Superior temporal gyrus (tissue), 1 donor: ENCODE data around the gene LGALS1.
"Not testable (repeated sequence)": the region's sequence is repeated elsewhere in the genome, so short reads cannot be mapped to it uniquely, and the experiment has no call there.

ENCODE experiments used
- DNase-seq: peaks from one replicate; pipeline ENCODE4 v3.0.0-alpha.2; 2016; ENCODE audit errors: extremely low spot score

LGALS1 gene

DNA sequence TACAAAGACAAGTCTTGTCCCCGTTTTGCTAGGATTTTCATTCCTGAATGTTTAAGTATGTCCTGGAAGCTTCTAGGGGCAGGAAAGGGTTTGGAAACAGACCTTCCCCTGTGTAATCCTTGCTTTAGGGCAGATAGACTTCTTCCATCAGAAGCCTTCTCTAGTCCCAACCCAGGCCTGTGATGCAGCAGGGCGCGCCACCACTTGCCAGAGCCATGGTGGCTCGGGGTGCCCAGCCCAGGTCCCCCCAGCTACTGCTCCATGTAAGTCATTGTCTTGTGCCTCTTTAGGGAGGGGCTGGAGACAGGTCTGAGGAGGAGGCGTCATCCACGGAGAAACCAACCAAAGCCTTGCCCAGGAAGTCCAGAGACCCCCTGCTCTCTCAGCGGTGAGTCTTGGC is 15.0 kb downstream of the LGALS1 start:
- DNase-seq = no peak

DNA sequence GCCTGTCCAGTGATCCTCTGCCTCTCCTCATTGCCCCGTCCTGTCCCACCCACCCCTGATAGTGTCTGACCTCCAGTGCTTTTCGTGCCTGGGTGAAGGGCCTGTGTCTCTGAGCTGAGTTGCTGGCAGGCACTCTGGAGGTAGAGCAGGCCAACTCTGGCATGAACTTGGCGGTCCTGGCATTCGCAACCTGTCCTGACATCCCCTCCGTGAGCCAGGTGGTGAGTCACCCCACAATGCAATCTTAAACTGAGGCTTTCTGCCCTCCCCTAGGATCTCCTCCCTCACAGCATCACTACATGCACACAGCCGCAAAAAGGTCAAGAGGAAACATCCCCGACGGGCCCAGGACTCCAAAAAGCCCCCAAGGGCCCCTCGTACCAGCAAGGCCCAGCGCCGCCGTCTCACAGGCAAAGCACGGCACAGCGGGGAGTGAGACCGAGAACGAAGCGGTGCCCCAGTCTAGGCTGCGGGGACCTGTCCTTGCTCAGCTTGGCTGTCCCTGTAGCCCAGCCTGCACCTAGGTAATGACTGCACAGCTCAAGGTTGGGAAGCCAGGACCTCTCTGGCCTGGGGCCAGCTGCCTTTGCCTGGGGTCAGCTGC is 15.6 kb downstream of the LGALS1 start:
- no peak for DNase-seq

DNA sequence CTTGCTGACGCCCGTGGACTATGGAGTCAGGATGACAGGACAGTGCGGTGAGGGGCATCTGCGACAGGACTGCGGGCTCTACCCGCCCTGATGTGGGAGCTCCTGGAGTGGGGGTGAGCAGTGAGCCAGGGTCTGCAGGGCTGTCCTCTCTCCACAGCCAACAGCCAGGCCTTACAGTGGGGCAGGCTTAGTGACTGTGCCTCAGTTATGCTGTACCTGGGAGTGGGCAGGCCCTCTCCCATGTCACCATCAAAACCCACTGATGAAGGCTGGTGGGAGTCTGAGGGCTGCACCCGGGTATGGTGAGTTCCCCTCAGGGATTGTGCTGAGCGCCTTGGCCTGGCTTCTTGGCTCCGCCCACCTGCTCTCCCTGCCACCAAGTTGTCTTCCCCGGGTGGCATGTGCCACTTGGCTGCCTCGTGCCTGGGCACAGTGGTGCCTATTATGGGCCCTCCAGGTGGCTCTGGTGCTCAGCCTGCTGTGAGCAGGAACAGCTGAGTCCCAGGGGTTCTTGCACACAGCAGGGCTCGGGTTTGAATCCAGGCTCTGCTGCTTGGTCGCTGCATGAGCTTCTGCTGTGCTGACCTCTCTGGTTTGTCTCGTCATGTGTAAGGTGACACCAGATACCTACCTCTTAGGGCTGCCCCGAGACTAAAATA is 17.3 kb downstream of the LGALS1 start:
- no peak for DNase-seq

DNA sequence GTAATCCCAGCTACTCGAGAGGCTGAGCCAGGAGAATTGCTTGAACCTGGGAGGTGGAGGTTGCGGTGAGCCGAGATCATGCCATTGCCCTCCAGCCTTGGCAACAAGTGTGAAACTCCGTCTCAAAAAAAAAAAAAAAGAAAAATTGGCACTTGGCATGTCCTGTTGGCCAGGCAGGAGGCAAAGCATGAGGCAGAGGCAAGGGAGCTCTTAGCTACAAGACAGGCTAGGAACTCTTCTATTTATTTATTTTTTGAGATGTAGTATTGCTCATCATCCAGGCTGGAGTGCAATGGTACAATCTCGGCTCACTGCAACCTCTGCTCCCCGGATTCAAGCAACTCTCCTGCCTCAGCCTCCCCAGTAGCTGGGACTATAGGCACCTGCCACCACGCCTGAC is 18.7 kb downstream of the LGALS1 start:
- not testable (repeated sequence) for DNase-seq

DNA sequence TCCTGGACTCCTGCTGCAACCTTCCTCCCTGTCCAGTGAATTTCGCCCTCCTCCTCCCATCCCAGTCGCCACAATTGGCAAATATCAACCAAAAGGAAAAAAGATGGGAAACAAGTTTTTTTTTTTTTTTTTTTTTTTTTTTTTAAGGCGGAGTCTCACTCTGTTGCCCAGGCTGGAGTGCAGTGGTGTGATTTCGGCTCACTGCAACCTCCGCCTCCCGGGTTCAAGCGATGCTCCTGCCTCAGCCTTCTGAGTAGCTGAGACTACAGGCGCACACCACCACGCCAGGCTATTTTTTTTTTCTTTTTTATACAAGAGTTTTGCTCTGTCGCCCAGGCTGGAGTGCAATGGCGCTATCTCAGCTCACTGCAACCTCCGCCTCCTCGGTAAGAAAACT is 20.8 kb downstream of the LGALS1 start:
- DNase-seq = not testable (repeated sequence)

DNA sequence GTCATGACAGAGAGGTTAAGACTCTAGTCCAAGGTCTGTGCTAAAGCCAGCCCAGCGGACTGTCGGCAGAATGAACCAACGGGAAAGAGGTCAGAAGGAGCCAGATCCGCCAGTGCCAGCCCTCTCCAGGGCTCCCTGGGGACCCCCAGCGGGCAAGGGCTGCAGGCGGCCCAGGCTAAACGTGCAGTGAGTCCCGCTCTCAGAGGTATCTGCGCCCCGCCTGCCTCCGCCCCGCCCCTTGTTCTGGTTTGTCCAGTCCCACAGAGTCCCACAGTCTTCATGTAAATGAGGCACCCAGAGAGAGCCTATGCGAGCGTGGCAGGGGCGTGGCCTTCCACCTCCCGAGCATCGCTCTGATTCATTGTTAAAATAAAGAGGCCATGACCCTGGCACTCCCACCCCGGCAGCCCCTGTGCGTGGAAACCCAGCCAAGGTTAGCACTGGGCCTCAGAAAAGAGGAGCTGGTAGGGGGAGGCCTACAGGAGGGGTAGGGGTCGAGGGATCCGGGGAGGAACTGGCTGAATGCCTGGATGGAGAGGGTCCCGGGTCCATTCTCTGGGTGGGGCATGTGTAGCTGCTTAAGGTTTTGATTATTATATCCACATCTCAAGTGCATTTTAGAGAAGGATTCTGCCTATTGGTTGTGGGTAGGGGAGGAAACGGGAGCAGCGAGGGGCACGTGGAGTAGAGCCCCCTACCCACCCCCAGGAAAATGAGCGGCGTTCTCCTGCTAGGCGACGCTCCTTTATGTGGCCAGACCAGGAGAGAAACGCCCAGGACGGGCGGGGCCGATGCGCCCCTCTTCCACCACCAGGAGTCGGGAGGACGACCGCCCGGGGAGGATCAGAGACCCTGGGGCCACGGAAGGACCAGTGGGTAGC is 21.5 kb downstream of the LGALS1 start, which contains the start of gene TRIOBP:
Gene TRIOBP (plus strand): TSS at position 392 of the 881 bp plus-strand sequence. CDS start 4,318 bp downstream, outside the sequence.
- DNase-seq = peak; percentile 59

DNA sequence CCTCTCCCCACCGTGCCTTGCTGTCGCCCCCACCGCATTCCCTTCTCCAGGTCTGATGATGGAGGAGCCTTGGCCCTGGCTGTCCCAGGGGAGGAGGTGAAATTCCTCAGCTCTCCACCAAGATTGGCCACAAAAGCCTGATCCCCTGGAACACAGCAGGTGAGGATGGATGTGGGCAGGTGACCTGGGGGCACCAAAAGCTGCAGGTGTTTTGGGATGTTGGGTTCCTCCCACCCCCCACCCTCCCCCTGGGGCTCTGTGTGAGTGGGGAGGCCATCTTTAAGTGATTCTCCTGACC is 22.1 kb downstream of the LGALS1 start:
- DNase-seq = no peak

DNA sequence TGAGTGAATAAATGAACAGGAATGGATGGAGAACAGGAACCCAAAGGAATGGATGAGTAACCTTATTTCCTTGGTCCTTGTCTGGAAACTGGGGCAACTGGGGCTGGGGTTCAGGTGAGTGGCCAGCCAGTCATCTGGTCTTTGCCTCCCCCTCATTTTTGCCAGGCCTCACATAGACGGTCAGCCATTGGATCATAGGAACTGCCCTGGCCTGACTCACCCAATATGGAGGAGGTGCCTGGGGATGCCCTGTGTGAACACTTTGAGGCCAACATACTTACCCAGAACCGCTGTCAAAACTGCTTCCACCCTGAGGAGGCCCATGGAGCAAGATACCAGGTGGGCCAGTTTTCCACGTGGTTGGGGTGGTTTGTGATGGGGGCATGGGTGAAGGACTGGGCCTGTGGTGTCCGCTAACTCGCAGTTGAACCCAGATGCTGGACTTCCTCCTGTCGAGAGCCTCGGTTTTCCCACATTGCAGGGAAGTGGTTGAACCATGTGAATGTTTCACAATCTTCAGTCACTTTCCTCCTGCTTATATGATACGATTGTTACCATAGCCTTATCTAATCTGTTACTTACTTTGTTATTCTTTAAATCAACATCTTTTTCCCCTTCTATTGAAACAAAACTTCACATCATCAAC is 25.8 kb downstream of the LGALS1 start:
- DNase-seq = peak; percentile 15

DNA sequence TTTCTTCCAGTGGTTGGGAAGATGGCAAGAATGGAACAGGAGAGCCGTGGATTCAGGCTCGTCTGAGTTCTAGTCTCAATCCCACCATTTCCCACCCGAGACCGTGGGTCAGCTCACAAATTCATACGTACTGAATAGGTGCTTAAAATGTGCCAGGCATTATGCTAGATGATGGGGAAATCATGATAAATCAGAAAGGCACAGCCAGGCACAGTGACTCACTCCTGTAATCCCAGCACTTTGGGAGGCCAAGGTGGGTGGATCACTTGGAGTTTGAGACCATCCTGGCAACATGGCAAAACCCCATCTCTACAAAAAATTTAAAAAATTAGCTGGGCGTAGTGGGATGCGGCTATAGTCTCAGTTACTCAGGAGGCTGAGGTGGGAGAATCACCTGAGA is 28.5 kb downstream of the LGALS1 start:
- no peak for DNase-seq

DNA sequence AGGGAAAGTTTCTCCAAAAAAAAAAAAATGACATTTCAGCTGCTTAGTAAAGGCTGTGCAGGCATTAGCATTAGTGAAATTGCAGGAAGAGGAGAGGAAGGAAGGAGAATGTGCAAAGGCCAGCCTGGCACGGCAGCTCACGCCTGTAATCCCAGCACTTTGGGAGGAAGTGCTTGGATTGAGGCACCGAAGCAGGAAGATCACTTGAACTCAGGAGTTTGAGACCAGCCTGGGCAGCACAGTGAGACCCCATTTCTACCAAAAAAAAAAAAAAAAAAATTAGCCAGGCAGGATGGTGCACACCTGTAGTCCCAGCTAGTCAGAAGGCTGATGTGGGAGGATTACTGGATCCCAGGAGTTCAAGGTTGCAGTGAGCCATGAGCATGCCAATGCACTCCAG is 29.2 kb downstream of the LGALS1 start:
- DNase-seq = no peak

DNA sequence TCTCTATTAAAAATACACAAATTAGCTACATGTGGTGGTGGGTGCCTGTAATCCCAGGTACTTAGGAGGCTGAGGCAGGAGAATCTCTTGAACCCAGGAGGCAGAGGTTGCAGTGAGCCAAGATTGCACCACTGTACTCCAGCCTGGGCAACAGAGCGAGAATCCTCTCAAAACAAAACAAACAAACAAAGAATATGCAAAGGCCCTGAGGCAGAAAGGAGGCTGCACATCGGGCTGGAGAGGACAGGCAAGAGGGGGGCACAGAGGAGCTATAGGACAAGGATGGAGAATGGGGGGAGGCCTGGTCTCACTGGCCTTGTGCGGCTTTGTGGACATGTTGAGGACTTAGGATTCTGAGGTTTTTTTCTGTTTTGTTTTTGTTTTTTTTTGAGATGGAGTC is 29.8 kb downstream of the LGALS1 start:
- no peak for DNase-seq

DNA sequence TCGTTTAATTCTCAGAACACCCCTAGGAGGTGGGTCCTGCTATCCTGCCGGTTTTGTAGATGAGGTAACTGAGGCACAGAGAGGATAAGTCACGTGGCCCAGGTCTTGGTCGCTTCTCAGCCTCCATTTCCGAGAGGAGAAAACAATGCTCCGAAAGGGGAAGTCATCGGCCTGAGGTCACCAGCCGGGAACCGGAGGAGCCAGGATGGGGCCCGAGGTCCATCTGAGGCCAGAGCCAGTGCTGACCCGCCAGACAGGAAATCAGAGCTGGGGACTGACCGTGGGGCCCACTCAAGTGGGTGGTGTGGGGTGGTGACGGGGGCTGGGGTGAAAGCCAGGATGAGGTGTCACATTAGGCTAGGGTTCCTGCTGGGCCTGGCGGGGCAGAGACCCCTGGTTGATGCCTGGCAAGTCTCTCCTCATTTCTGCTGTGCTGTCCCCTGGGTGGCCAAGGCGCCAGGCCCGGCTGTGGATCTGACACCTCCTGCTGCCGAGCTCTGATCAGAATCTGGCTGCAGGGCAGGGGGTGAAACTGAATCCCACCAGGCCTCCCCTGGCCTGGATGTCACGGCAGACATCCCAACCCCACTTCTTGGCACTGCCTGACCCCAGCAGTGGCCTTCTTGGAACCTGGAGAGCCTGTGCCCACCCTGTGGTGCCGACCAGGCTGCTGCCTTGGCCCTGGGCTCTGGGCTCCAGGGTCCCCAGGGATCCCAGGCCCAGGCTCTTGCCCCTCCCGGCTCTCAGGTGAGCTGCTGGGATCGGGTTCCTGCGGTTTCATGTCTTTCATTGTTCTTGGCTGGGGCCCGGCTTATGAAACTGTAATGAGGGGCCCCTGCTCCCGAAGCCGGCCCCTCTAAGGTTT is 33.4 kb downstream of the LGALS1 start:
- no peak for DNase-seq

DNA sequence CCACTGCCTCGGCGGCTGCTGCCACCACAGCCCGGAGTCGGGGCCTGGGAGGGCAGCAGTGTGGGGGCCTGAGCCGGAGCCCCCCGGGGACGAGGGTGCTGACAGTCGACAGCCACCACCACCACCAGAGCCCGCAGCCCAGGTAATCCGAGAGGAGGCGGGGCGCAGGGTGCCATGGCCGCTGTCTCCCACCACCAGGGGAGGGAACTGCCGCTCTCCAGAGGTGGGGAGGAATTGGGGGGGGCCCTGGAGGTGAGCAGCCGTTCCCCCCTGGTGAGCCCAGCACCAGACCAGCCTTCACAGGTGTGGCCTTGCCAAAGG is 34.0 kb downstream of the LGALS1 start:
- no peak for DNase-seq

DNA sequence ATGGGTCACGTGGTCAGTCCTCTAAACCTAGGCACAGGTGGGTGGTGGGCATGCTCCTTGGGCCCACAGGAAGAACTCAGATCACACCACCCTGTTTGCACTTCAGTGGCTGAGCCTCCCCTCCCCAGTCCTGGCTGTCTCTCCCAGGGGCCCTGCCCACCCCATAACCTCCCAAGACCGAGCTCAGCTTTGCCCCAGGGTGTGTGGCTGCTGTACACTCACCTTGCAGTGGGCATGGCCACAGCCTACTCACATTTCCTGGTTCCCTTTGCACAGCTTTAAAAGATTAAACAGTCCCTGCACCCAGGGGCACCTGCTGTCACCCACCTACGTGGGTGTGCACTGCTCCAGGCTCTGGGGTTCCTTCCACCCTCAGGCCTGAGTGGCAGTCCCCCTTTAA is 35.2 kb downstream of the LGALS1 start:
- DNase-seq = no peak

DNA sequence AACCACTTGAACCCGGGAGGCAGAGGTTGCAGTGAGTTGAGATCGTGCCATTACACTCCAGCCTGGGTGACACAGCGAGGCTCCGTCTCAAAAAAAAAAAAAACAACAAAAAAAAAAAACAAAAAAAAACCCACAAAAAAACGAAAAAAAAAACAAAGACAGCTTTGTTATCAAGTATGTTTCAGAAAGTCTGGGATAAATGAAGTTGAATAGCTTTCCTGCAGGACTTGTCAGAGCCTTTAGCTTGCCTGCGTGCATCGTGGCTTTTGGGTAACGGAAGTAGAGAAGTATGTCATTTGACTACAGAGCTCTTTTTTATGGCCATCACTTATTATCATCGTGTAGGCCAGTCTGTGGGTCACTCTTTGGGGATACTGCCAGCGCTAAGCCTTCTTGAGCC is 36.1 kb downstream of the LGALS1 start:
- DNase-seq = no peak

DNA sequence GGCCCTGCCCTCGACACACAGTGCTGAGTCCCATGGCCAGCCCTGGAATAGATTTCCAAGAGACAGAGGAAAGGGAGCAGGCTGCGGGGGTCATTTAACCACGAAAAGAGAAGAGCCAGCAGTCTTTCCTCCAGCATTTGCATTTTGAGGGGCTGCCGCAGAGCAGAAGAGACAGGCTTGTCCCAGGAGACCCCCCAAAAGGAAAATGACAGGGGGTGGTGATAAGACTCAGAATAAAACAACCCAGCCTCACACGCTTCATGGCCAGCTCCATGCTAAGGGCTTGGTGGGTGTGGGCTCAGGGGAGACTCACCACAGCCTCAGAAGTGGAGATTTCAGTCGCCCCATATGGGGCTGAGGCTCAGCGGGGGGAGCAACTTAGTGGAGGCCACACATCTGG is 38.3 kb downstream of the LGALS1 start:
- no peak for DNase-seq

DNA sequence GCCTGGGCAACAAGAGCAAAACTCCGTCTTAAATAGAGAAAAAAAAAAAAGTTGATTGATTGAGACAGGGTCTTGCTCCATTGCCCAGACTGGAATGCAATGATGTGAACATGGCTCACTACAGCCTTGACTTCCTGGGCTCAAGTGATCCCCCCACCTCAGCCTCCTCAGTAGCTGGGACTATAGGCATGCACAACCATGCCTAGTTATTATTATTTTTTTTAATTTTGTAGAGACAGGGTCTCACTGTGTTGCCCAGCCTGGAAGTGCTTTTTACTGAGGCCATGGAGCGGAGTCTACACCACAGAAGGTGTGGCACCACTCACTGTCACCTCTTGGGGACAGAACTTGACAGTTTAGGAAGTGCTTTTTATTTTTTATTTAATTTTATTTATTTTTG is 39.2 kb downstream of the LGALS1 start:
- no peak for DNase-seq

DNA sequence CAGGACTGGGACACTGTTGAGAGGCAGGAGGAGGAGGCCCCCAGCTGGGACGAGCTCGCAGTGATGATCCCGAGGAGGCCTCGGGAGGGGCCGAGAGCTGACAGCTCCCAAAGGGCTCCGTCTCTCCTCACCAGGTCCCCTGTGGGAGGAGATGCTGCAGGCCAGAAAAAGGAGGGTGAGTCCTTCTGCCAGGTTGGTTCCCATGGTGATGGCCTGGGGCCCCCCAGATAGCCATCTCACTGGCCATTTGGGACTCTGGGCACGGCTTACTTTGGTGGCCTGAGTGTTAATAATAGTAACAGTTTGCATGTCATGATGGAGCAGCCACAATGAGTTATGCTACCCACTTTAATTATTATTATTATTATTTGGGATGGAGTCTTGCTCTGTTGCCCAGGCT is 40.3 kb downstream of the LGALS1 start:
- DNase-seq = no peak

DNA sequence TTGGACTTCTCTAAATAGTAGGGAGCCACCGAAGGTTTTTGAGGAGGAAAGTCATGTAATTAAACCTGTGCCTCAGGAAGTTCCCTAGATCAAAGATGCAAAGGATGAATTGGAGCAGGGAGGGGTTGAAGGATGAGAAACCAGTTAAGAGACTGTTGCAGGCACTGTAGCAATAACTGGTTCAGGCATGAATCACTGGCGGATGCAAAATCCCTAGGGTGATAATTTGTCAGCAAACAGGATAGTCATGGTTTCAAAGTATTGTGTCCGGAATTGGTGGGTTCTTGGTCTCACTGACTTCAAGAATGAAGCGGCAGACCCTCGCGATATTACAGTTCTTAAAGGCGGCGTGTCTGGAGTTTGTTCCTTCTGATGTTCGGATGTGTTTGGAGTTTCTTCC is 41.3 kb downstream of the LGALS1 start:
- no peak for DNase-seq

DNA sequence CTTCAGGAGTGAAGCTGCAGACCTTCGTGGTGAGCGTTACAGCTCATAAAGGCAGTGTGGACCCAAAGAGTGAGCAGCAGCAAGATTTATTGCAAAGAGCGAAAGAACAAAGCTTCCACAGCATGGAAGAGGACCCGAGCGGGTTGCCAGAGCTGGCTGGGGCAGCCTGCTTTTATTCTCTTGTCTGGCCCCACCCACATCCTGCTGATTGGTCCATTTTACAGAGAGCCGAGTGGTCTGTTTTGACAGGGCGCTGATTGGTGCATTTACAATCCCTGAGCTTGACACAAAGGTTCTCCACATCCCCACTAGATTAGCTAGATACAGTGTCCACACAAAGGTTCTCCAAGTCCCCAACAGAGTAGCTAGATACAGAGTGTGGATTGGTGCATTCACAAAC is 41.8 kb downstream of the LGALS1 start:
- not testable (repeated sequence) for DNase-seq

DNA sequence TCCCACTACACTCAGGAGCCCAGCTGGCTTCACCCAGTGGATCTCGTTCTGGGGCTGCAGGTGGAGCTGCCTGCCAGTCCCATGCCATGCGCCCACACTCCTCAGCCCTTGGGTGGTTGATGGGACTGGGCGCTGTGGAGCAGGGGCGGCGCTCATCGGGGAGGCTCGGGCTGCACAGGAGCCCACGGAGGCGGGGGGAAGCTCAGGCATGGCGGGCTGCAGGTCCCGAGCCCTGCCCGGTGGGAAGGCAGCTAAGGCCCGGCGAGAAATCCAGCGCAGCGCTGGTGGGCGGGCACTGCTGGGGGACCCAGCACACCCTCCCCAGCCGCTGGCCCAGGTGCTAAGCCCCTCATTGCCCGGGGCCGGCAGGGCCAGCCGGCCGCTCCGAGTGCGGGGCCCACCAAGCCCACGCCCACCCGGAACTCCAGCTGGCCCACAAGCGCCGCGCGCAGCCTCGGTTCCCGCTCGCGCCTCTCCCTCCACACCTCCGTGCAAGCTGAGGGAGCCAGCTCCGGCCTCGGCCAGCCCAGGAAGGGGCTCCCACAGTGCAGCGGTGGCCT is 42.4 kb downstream of the LGALS1 start:
- DNase-seq = not testable (repeated sequence)
